SH-SY5Y (cell line): ENCODE results near the gene GALC.

Source experiments
- GATA2 ChIP-seq: IDR thresholded peaks from 2 replicates; pipeline ENCODE4 v1.6.1; 2011; ENCODE audit warnings: mild to moderate bottlenecking, low read depth, low read length
- GATA3 ChIP-seq: IDR thresholded peaks from 2 replicates; pipeline ENCODE4 v1.6.1; 2011; ENCODE audit warnings: low read depth, mild to moderate bottlenecking, low read length, moderate library complexity

DNA sequence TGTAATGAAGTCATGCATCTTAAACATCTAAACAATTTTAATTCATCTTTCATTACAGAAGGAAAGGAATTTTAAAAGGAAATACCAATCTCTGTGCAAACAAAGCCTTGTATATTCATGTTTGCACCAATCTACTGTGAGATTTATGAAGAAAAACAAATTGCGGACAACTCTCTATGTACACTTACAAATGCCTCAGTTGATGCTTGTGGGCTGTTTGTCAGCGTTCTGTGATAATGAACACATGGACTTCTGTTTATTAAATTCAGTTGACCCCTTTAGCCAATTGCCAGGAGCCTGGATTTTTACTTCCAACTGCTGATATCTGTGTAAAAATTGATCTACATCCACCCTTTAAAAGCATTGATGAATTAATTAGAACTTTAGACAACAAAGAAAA lies 17.3 kb upstream of the GALC start:
- TF ChIP-seq GATA2 (no peak), GATA3 (no peak)
